Hematopoietic multipotent progenitor cell (in vitro differentiated cells): ENCODE data around the gene UBL3. TPM values are rescaled to one million over a fixed set of nuclear protein-coding genes. Genes with fewer than 3 reads are reported as not detected.

ENCODE experiments used
- DNase-seq, 3 donors: peaks; one replicate each; pipeline ENCODE4 v3.0.0-alpha.2; 2011 to 2015; ENCODE audit warnings: low read depth in 2 of 3, low spot score in 2 of 3
- small RNA-seq: library from RNA; depleted of rRNA; stranded (forward); fragments of <200 nt; gene quantifications from one replicate; pipeline ENCODE3, GENCODE V24; 2012
- total RNA-seq: library from RNA; depleted of rRNA; stranded (reverse); fragments of >200 nt; gene quantifications from one replicate; pipeline ENCODE4 v1.2.3, GENCODE V29; 2012

The UBL3 gene
- total RNA-seq, 1 donor, result 10.8 TPM

GRCh38 chr13:29716493-29716892 is 133.9 kb downstream of the UBL3 start:
- no peak for DNase-seq

Small RNAs within 50 kb of the gene (small RNA-seq; reads per million reads assigned to genes)
- gene RF00017 (not detected), gene TIMM8BP1 (not detected)
